Ishikawa (cell line): Measurements from ENCODE around the gene TTLL13.

ENCODE experiments used
- EP300 ChIP-seq: IDR thresholded peaks from 2 replicates; pipeline ENCODE4 v1.6.1; 2012; ENCODE audit warnings: borderline replicate concordance
- TAF1 ChIP-seq: IDR thresholded peaks from 2 replicates; pipeline ENCODE4 v1.6.1; 2012; ENCODE audit warnings: low read depth, mild to moderate bottlenecking

DNA sequence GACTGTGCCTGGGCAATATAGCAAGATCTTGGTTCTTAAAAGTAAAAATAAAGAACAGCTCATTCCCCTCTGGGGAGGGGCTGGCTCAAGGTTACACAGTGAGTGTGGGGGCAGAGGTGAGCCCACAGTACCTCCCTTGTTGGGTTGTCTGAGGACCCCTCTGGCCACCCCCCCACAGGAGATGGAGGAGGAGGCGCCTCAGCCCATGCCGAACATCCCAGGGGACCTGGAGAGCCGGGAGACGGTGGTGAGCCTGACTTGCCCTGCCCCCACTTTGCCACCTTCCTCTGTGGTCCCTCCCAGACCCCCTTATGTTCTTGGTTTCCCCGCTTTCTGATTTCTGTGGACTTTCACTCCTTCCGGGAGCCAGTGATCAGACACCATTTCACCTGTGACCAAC, 44.8 kb downstream of the TTLL13 start:
- TF ChIP-seq TAF1: no peak
- no peak for TF ChIP-seq EP300
